ENCODE results near the gene THRB. TPM values are rescaled to one million over a fixed set of nuclear protein-coding genes. Genes with fewer than 3 reads are reported as not detected.
A peak's percentile ranks its signal among the peaks of the same experiment; 100 is the strongest.

Gene THRB
- polyA plus RNA-seq, 1 of the 3 experiments (the other 2 are of a cell fraction) = 0.02 TPM

GRCh38 chr3:24156466-24156865 lies 338.2 kb downstream of the THRB start (continued):
- TF ChIP-seq MAX (IDR thresholded peaks at IDR 0.05; ENCODE audit: low read depth) = no peak; the same call in 1 of the 2 replicates
- peak; percentile 24; the same call in 1 of the 2 replicates for TF ChIP-seq ELF1 (IDR thresholded peaks at IDR 0.05)
- TF ChIP-seq REST (IDR thresholded peaks at IDR 0.05; ENCODE audit: low read depth, low read length) = peak; percentile 71; the same call in 1 of the 2 replicates
- peak; percentile 90 for TF ChIP-seq TCF12 (IDR thresholded peaks at IDR 0.05)
- peak in 1 of 2 experiments; percentile 95; a peak in 2 of 4 replicates for TF ChIP-seq EP300 (IDR thresholded peaks at IDR 0.05; ENCODE audit: borderline replicate concordance in 1 of 2, low read depth in 1 of 2, low read length in 1 of 2)

GRCh38 chr3:24155276-24155675 lies 339.4 kb downstream of the THRB start:
- Histone ChIP-seq H3K36me3 (replicated peaks in 1 of 2; ENCODE audit: control insufficient read depth in 1 of 2, insufficient read depth in 2 of 2, low read length in 1 of 2) (no peaks in the 10 kb centered on the region), H3K27me3 (ENCODE audit: insufficient read depth) (no peaks in the 10 kb centered on the region), H3K4me2 (no peak overlapping the region), H3K79me2 (ENCODE audit: insufficient read depth) (no peaks in the 10 kb centered on the region), H3K9ac (no peak overlapping the region), H3F3A (replicated peaks; ENCODE audit: insufficient read depth) (peaks cover 16% of the 10 kb centered on the region), H3K4me1 (ENCODE audit: control insufficient read depth in 1 of 2, insufficient read depth in 2 of 2, low read depth in 1 of 2, low read length in 1 of 2) (peaks cover 0 to 5% of the 10 kb centered on the region in 2 experiments; a peak in 1 of 4 replicates), H3K4me3 (ENCODE audit: low read depth in 2 of 2, low read length in 1 of 2) (no peak overlapping the region), H3K9me2 (no peaks in the 10 kb centered on the region), H3K9me3 (no peaks in the 10 kb centered on the region), H3K27ac (ENCODE audit: low read depth in 2 of 2, low read length in 1 of 2) (no peak overlapping the region), H2AFZ (ENCODE audit: low read depth) (no peak overlapping the region), H4K20me1 (ENCODE audit: insufficient read depth) (no peaks in the 10 kb centered on the region)
- CTCF ChIA-PET = no interaction called here
- TF ChIP-seq GATA2 (CRISPR knock-in tag; IDR thresholded peaks at IDR 0.05) (no peak), NFIC (IDR thresholded peaks at IDR 0.05; ENCODE audit: borderline replicate concordance) (no peak)
- POLR2A ChIA-PET = no interaction called here
- DNase-seq = no peak

GRCh38 chr3:24154781-24155180 lies 339.9 kb downstream of the THRB start:
- Histone ChIP-seq H3F3A (replicated peaks; ENCODE audit: insufficient read depth) (peaks cover 16% of the 10 kb centered on the region), H3K27ac (ENCODE audit: low read depth in 2 of 2, low read length in 1 of 2) (no peak overlapping the region), H3K9me3 (no peaks in the 10 kb centered on the region), H2AFZ (ENCODE audit: low read depth) (no peak overlapping the region), H4K20me1 (ENCODE audit: insufficient read depth) (no peaks in the 10 kb centered on the region), H3K36me3 (replicated peaks in 1 of 2; ENCODE audit: control insufficient read depth in 1 of 2, insufficient read depth in 2 of 2, low read length in 1 of 2) (no peaks in the 10 kb centered on the region), H3K4me3 (ENCODE audit: low read depth in 2 of 2, low read length in 1 of 2) (no peak overlapping the region), H3K9ac (no peak overlapping the region), H3K4me1 (ENCODE audit: control insufficient read depth in 1 of 2, insufficient read depth in 2 of 2, low read depth in 1 of 2, low read length in 1 of 2) (peaks cover 0 to 5% of the 10 kb centered on the region in 2 experiments; a peak in 1 of 4 replicates), H3K27me3 (ENCODE audit: insufficient read depth) (no peaks in the 10 kb centered on the region), H3K79me2 (ENCODE audit: insufficient read depth) (no peaks in the 10 kb centered on the region), H3K9me2 (no peaks in the 10 kb centered on the region), H3K4me2 (no peak overlapping the region)
- TF ChIP-seq RCOR1 (IDR thresholded peaks at IDR 0.05; ENCODE audit: low read length) (no peak), TCF12 (IDR thresholded peaks at IDR 0.05) (no peak), RFX5 (IDR thresholded peaks at IDR 0.05; ENCODE audit: low read length) (no peak), GATA2 (CRISPR knock-in tag; IDR thresholded peaks at IDR 0.05) (no peak), SMC3 (IDR thresholded peaks at IDR 0.05; ENCODE audit: low read depth, low read length) (no peak), USF2 (IDR thresholded peaks at IDR 0.05; ENCODE audit: borderline replicate concordance, low read depth, low read length) (no peak), MEF2A (IDR thresholded peaks at IDR 0.05; ENCODE audit: borderline replicate concordance, low read depth) (no peak), FOXJ3 (CRISPR knock-in tag; IDR thresholded peaks at IDR 0.05) (no peak), PBX3 (IDR thresholded peaks at IDR 0.05) (no peak), SIN3A (IDR thresholded peaks at IDR 0.05; ENCODE audit: borderline replicate concordance, low read depth, low read length) (no peak), MXI1 (IDR thresholded peaks at IDR 0.05; ENCODE audit: low read depth, low read length) (no peak), EZH2phosphoT487 (IDR thresholded peaks at IDR 0.05; ENCODE audit: borderline replicate concordance, low read depth) (no peak), NFIC (IDR thresholded peaks at IDR 0.05; ENCODE audit: borderline replicate concordance) (no peak), ZBTB33 (IDR thresholded peaks at IDR 0.05; ENCODE audit: borderline replicate concordance, low read depth) (no peak)
- CTCF ChIA-PET = no interaction called here
- 7% methylated on average over 1 of the region's 1 CpG for WGBS (ENCODE audit: low lambda C conversion rate)
- POLR2A ChIA-PET = no interaction called here
- no peak for DNase-seq
